ENCODE results near the gene ALKBH4.

Gene ALKBH4

GRCh38 chr7:102452451-102452850 is 12.2 kb downstream of the ALKBH4 start:
- TF ChIP-seq CTCF (conservative IDR thresholded peaks at IDR 0.05) (no peak), ZFX (IDR thresholded peaks at IDR 0.05) (no peak)
- H3K27ac ChIP-seq = no peak overlapping the region

- TF ChIP-seq ZFX (IDR thresholded peaks at IDR 0.05) = no peak
- H3K27ac ChIP-seq = no peak overlapping the region
Measured at GRCh38 chr7:102451371-102452054, 13.2 kb downstream of the ALKBH4 start.

GRCh38 chr7:102450242-102450641 is 14.4 kb downstream of the ALKBH4 start:
- TF ChIP-seq CTCF (conservative IDR thresholded peaks at IDR 0.05) = no peak
- H3K27ac ChIP-seq = no peak overlapping the region

GRCh38 chr7:102449136-102449535 is 15.5 kb downstream of the ALKBH4 start:
- no peak for TF ChIP-seq CTCF (conservative IDR thresholded peaks at IDR 0.05)
- TF ChIP-seq ZFX (IDR thresholded peaks at IDR 0.05) = no peak
- H3K27ac ChIP-seq = no peak overlapping the region

- no peak overlapping the region for H3K27ac ChIP-seq
- TF ChIP-seq CTCF (conservative IDR thresholded peaks at IDR 0.05) (no peak), ZFX (IDR thresholded peaks at IDR 0.05) (no peak)
Measured at GRCh38 chr7:102447311-102447710, 17.4 kb downstream of the ALKBH4 start.

- no peak overlapping the region for H3K27ac ChIP-seq
- TF ChIP-seq CTCF (conservative IDR thresholded peaks at IDR 0.05) (no peak), ZFX (IDR thresholded peaks at IDR 0.05) (no peak)
Measured at GRCh38 chr7:102446387-102447156, 18.1 kb downstream of the ALKBH4 start.

GRCh38 chr7:102445674-102446071 is 19.0 kb downstream of the ALKBH4 start:
- TF ChIP-seq CTCF (conservative IDR thresholded peaks at IDR 0.05) (no peak), ZFX (IDR thresholded peaks at IDR 0.05) (no peak)
- no peak overlapping the region for H3K27ac ChIP-seq
